Neural progenitor cell (in vitro differentiated cells): ENCODE measurements around the gene HSPA1B.

Experiments
- CTCF ChIP-seq: fragments of 200-600 bp; sonication (generic); IDR thresholded peaks from 2 replicates; pipeline ENCODE4 v1.5.1; 2017; ENCODE audit warnings: antibody characterized with exemption, mild to moderate bottlenecking
- EZH2phosphoT487 ChIP-seq: fragments of 200-600 bp; sonication (generic); IDR thresholded peaks from 2 replicates; pipeline ENCODE4 v1.6.1; 2017; ENCODE audit warnings: antibody characterized with exemption

GRCh38 chr6:31778999-31779885, 48.3 kb upstream of the HSPA1B start:
- TF ChIP-seq CTCF, result no peak
- TF ChIP-seq EZH2phosphoT487, result no peak
